Endometrium (tissue), 2 donors: ENCODE results near the gene TSPAN17.
"Not testable (repeated sequence)": the region's sequence is repeated elsewhere in the genome, so short reads cannot be mapped to it uniquely, and the experiment has no call there.

Experiments
- FAIRE-seq: peaks from 2 replicates; lab custom pipeline; 2012; peaks lifted over from hg19 to GRCh38; lab: Jason Lieb, UNC
- donor health status: control.
- donor health status: control.

Gene TSPAN17

GRCh38 chr5:176647030-176647842 is at the start of gene TSPAN17:
TSPAN17 (plus strand) TSS chr5:176647484; CDS start chr5:176647616, 132 bp downstream.
- FAIRE-seq: peak; percentile 83

DNA sequence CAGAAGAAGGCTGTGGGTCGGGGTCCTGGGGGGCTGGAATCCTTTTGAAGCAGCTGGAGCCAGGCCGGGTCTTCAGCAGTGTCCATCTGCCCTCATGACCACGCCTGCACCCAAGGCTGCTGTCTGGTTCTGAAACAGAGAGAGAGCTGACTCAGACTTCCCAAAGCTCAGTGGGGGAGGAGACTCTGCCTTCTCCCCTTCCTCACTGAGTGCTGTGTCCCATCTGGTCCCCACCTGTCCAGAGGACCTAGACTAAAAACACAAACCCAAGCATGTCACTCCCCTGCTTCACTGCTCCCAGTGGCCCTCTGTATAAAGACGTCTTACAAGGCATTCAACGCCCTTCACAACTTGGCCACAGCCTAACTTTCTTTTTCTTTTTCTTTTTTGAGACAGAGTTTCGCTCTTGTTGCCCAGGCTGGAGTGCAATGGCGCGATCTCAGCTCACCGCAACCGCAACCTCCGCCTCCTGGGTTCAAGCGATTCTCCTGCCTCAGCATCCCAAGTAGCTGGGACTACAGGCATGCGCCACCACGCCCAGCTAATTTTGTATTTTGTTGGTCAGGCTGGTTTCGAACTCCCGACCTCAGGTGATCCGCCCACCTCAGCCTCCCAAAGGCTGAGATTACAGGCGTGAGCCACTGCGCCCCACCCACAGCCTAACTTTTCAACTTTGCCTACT is 47.4 kb upstream of the TSPAN17 start:
- not testable (repeated sequence) for FAIRE-seq

- FAIRE-seq: no peak
These were observed 45.3 kb upstream of the TSPAN17 start for GRCh38 chr5:176601901-176602482.

DNA sequence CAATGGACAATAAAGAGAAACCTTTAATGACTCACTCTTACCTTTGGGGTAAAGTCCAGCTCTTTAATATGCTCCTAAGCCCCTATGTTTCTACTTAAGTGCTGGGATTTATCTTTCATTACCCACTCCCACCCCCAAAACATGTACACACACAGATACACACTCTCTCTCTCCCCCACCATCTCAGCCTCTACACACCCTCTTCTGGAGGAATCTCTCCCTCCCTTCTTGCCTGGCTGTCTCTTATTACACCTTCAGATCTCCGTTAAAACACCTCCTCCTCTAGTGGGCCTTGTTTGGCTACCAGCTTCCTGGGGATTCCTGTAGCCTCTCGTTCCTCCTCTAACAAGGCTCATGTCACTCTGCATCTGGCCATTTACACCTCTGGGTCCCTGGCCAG is 44.2 kb upstream of the TSPAN17 start:
- no peak for FAIRE-seq

DNA sequence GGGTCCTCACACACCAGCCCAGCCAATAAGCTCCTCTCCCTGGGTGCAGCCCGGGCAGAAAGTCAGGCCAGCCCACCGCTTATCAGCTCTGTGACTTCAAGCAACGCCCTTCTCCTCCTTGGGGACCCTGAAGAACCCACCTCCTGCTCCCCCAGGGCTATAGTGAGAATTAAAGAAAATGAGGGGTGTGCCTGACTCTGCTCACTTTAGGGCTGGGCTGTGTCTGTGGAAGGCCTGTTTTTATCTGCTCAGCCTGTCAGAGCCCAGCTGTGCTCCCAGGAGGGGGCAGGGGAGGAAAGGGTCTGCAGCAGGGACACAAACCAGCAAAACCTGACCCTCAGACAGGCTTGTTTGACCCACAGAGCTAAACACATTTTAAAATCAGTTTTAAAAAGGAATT is 41.3 kb upstream of the TSPAN17 start:
- no peak for FAIRE-seq

GRCh38 chr5:176606875-176607274 is 40.4 kb upstream of the TSPAN17 start:
- FAIRE-seq: no peak

DNA sequence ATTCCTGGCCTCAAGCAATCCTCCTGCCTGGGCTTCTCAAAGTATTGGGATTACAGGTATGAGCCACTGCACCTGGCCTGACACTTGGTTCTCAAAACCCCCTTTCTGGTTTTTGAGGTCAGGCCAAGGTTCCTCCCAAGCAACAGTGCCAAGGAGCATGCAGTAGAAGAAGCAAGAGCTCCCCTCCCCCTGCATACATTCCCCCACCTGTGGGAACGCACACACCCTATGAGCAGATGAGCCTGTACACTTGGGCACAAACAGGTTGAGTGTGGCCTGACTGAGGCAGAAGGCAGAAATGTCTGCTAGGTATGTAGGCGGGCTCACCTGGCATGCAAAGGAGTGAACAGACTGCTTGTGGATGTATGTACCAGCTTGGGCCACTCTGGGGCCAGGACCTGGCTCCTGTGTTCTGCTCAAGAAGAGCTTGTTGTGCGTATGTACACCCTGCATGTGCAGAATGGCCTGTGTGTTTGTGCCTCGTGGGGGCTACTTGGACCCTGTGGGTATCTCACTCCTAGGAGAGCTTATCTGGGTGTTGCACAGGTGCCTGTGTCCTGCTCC is 39.1 kb upstream of the TSPAN17 start:
- FAIRE-seq: no peak

DNA sequence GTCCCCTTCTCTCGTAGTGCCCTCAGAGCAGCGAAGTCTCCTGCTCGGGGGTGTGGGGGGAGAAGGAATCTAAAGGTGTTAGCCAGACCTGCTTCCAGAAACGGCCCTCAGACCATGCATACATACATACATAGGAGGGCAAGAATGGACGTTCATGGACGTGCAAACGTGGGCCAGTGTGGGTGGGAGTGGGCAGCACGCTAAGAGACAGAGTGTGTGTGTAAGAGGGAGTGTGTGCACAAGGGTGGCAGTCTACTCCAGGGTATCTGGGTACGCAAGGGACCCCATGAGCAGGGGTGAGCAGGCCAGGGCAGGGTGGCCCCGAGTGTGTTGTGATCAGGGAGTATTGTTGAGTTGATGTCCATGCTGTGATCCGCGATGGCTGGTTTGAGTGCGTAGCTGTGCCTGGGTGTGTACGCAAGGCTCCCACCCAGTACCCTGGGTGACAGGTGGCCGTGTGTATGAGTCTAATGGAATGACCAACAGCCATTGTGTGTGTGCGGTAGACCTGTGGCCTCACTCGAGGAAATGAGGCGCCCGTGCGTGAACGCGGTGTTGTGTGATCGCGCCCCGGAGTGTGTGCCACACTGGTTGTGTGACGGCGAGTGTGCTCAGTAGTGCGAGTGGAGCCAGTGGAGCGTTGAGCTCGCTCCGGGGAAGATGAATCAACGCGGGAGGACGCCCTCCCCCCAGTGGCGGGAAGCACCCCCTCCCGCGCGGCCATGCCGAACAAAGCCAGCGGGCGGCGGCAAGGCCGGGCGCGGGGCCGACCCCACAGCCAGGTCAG is 38.2 kb upstream of the TSPAN17 start:
- no peak for FAIRE-seq

DNA sequence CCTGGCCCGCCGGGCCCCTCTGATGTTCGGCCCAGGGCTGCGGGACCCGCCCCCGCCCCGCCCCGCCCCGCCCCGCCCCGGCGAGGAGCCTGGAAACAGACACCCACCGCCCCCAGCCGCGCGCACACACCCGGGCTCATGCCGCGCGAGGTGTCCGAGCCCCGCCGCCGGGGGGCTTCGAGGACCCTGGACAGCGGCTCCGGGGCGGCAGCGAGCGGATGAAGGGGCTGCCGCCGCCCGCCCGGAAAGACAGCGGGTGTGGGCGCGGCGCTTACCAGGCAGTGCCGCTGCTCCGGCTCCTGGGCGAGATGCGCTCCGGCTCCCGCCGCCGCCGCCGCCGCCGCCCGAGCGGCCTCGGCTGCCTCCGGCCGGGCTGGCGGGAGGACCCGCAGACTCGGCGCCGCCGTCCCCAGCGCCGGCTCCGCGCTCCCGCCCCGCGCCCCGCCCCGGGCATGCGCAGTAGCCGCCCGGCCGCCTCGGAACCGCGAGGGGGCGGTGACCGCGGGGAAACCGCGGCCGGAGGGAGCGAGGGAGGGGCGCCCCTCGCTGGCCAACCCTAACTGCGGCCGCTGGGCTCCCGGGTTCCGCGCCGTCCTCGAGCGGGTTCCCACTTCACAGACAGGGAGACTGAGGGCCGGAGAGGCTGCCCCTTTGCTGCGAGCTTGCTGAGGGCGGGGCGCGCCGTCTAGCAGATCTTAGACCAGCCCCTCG is 37.4 kb upstream of the TSPAN17 start, which contains the start of gene GPRIN1:
TSS of gene GPRIN1 (minus strand) at position 433 of the 711 bp plus-strand sequence. CDS start 10,322 bp downstream, outside the sequence.
- FAIRE-seq: no peak

GRCh38 chr5:176610435-176610773 is 36.9 kb upstream of the TSPAN17 start:
- no peak for FAIRE-seq

DNA sequence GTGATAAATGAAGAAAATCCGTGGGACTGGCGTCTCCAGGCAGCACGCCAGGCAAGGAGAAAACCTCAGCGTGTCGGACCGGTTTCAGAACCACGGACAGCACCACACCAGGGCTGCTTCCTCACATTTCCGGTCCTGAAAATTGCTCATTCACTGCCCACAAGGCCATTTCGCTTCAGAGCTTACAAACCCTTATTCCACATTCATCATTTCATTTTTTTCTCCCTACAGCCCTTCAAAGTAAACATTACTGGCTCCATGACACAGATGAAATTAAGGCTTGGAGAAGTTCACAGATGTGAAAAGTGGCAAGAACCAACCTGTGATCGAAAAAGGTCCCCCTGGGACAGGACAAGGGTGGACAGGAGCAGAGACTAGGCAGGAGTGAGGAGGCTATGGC is 35.8 kb upstream of the TSPAN17 start:
- FAIRE-seq: no peak

GRCh38 chr5:176612008-176612407 is 35.3 kb upstream of the TSPAN17 start:
- FAIRE-seq: no peak

DNA sequence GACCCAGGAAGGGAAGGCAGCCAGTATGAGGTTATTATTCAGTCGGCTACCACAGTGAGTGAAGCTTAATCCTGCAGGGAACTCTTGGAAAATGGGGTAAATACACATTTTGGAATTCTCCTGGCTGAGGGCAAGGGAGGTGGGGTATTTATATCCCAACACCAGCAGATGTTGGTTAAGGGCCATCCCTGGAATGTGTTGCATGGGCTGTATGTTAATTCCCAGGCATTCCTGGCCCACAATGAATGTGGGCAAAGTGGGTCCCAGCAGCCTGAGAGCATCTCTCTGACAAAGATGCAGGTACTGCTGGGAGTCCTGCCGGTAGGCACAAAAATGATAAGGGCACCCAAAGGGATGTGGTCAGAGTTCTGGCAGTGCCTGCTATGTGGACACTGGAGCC is 34.4 kb upstream of the TSPAN17 start:
- FAIRE-seq: no peak

GRCh38 chr5:176614805-176615478 is 32.3 kb upstream of the TSPAN17 start:
- FAIRE-seq: no peak

- FAIRE-seq: no peak
These were observed 30.8 kb upstream of the TSPAN17 start for GRCh38 chr5:176616511-176616910.

DNA sequence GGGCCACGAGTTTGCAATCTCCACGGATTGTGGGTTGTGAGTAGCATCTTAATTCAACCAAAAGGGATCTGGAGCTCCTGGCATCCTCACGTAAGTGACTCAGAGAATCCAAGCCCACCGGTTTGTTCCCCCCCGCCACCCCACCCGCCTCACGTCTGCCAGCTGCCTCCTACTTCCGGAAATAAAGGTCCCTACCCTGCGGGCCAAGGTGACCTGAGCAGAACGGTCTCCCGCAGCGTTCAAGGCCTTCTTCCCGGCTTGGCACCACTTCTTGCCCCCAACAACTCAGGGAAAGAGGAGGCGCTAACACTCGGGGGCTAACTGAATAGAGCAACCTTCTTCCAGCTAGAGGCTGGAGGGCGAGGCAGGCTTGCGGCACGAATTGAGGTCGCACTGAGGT is 28.5 kb upstream of the TSPAN17 start:
- FAIRE-seq: no peak

- FAIRE-seq: no peak
These were observed 28.1 kb upstream of the TSPAN17 start for GRCh38 chr5:176619203-176619568.

DNA sequence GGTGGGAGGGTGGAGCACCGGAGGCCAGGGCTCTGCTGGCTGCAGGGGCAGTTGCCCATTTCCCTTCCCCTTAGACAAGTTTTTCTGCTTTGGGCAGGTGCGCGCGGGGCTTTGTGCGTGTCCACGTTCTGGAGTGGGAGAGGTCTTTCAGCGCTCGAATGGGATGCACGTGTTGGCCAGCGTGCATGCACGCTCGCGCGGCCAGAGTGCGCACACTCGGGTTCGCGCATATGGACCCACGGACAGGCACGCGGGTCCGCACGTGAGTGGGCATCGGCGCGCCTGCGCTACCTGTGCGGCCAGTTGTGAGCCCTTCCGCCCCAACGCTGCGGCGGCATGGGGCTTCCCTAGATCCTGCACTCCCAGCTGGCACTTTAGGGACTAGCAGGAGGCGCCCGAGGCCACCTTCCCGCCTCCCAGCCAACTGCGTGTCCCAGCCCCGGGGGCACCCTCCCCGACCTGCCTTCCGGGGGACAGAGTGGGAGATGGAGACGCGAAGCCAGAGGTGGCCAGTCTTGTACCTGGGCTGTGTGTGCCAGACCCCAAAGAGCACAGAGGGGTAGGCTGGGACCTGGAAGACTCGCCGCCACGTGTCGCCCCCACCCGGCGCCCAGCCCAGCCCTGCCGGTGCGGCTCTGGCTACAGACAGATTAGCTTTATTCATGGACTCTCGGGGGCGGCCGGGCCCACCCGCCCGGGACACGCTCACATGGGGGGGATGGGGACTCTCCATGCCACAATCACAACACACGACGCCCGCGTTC is 27.5 kb upstream of the TSPAN17 start:
- no peak for FAIRE-seq

DNA sequence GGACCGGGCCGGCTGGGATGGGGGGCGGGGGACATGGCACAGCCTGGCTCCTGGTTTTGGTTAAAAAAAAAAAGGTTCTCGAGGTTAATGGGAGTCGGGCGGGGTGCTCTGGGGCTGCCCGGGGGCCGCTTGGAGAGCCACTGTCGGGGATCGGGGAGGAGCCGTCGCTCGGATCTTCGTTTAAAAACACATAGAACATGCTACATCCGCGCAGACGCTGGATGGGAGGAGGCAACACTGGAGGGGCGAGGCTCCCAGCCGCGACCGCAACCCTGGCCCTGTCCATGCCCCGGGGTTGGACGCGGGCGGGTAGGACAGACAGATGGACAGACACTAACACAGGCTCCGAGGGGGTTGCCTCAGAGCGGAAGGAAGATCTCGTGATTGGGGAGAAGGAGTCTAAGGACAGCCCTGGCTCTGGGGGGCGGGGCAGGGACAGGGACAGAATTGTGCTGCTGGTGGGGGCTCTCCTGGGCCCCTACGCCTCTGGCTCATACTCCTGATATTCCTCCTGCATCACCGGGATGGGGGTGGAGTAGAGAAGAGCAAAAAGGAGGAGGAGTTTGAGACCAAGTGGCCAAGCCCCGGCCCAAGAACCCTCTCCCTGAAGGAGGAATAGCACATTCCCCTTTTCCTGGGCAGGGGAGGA is 26.8 kb upstream of the TSPAN17 start:
- FAIRE-seq: no peak

- FAIRE-seq: no peak
These were observed 25.6 kb upstream of the TSPAN17 start for GRCh38 chr5:176621661-176622079.
